ENCODE data around the gene NEDD4L.

The NEDD4L gene

DNA sequence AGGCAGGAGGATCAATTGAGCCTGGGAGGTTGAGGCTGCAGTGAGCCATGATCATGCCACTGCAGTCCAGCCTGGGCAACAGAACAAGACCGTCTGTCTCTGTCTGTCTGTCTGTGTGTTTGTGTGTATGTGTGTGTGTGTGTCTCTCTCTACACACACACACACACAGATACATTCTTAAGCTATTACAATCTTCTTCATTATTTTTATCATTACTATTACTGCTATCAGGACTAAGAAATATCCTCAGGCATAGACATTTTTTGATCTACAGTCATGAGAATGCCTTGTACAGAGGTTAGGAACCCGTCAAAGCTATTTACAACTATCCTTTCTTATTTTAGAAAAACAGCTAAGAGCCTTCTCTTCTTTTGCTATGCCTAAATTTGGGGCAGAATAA lies 207.4 kb downstream of the NEDD4L start:
- Histone ChIP-seq H3K4me1 (ENCODE audit: control insufficient read depth in 1 of 2, insufficient read depth in 2 of 2, low read length in 2 of 2) (no peaks in the 10 kb centered on the region), H3K9ac (ENCODE audit: low read depth in 1 of 2, low read length in 2 of 2) (no peak overlapping the region), H3K4me3 (ENCODE audit: low read depth in 1 of 2, low read length in 2 of 2) (no peak overlapping the region), H3K27ac (ENCODE audit: low read depth, low read length) (no peak overlapping the region), H3K27me3 (ENCODE audit: control insufficient read depth in 1 of 2, insufficient read depth in 2 of 2, low read length in 2 of 2) (no peaks in the 10 kb centered on the region), H3K9me3 (ENCODE audit: control insufficient read depth in 1 of 2, low read length in 2 of 2) (no peaks in the 10 kb centered on the region), H3K36me3 (ENCODE audit: control insufficient read depth in 1 of 2, insufficient read depth in 2 of 2, low read length in 2 of 2) (peaks cover 3 to 8% of the 10 kb centered on the region in 2 donors)

DNA sequence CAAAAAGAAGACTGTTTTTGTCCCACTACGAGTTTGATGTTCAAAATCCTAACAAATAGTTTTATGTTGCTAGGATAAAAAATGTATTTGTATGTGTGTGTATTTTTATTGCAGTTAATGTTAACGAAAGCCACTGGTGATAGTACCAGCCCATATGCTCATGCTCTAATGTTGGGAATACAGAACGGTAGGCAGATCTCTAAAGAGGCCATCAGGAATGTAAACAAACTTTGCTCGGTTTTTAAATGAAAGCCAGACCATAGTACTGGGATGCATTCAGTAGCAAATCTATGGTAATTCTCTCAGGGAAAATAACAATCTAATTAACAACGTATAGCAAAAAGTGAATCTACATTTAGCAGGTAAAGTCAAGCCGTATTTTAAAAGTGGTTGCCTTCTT lies 208.1 kb downstream of the NEDD4L start:
- Histone ChIP-seq H3K36me3 (ENCODE audit: control insufficient read depth in 1 of 2, insufficient read depth in 2 of 2, low read length in 2 of 2) (peaks cover 6 to 8% of the 10 kb centered on the region in 2 donors), H3K4me3 (ENCODE audit: low read depth in 1 of 2, low read length in 2 of 2) (no peak overlapping the region), H3K9me3 (ENCODE audit: control insufficient read depth in 1 of 2, low read length in 2 of 2) (no peaks in the 10 kb centered on the region), H3K9ac (ENCODE audit: low read depth in 1 of 2, low read length in 2 of 2) (no peak overlapping the region), H3K27me3 (ENCODE audit: control insufficient read depth in 1 of 2, insufficient read depth in 2 of 2, low read length in 2 of 2) (no peaks in the 10 kb centered on the region), H3K27ac (ENCODE audit: low read depth, low read length) (no peak overlapping the region), H3K4me1 (ENCODE audit: control insufficient read depth in 1 of 2, insufficient read depth in 2 of 2, low read length in 2 of 2) (no peaks in the 10 kb centered on the region)

DNA sequence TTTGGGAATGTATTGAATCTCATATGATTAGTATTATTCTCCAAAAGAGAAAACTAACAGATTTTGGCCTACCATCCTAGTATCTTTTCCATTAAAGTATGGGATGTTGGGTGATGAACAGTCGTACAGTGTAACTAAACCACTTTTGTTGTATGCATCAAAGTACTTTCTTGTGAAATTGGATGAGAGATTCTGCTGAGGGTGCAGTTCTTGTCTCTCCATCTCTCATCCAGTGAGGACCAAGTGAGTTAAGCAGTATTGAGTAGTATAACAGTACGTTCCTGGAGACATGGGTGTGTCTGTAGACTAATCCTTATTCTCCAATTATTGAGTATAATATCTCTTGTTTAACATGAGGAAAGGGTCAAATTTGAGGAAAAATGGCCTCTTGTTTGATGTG lies 209.3 kb downstream of the NEDD4L start:
- Histone ChIP-seq H3K27ac (ENCODE audit: low read depth, low read length) (no peak overlapping the region), H3K27me3 (ENCODE audit: control insufficient read depth in 1 of 2, insufficient read depth in 2 of 2, low read length in 2 of 2) (no peaks in the 10 kb centered on the region), H3K9me3 (ENCODE audit: control insufficient read depth in 1 of 2, low read length in 2 of 2) (no peaks in the 10 kb centered on the region), H3K4me3 (ENCODE audit: low read depth in 1 of 2, low read length in 2 of 2) (no peak overlapping the region), H3K9ac (ENCODE audit: low read depth in 1 of 2, low read length in 2 of 2) (no peak overlapping the region), H3K4me1 (ENCODE audit: control insufficient read depth in 1 of 2, insufficient read depth in 2 of 2, low read length in 2 of 2) (no peaks in the 10 kb centered on the region), H3K36me3 (ENCODE audit: control insufficient read depth in 1 of 2, insufficient read depth in 2 of 2, low read length in 2 of 2) (peaks cover 8 to 9% of the 10 kb centered on the region in 2 donors)

DNA sequence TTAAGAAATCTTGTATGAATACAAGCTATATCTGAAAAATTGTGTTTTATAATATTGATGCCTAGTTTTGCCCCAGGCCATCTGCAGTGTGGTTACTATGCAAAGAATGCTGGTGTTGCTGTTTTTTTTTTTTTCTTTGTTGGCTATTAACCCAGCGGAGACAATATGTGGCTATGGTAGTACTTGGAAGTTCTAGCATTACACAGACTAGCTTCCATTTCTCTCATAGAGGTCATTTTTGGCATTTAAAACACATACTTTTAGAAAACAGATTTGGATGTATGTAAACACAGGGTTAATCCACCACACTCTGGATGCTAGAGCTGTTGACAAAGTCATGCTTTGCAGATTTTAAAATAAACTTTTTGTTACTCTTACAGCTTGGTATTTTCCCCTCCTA lies 209.8 kb downstream of the NEDD4L start:
- H3K9ac ChIP-seq (ENCODE audit: low read depth in 1 of 2, low read length in 2 of 2), result no peak overlapping the region
- H3K36me3 ChIP-seq (ENCODE audit: control insufficient read depth in 1 of 2, insufficient read depth in 2 of 2, low read length in 2 of 2), result peaks cover 8 to 9% of the 10 kb centered on the region in 2 donors
- H3K27me3 ChIP-seq (ENCODE audit: control insufficient read depth in 1 of 2, insufficient read depth in 2 of 2, low read length in 2 of 2), result no peaks in the 10 kb centered on the region
- no peaks in the 10 kb centered on the region for H3K4me1 ChIP-seq (ENCODE audit: control insufficient read depth in 1 of 2, insufficient read depth in 2 of 2, low read length in 2 of 2)
- no peak overlapping the region for H3K4me3 ChIP-seq (ENCODE audit: low read depth in 1 of 2, low read length in 2 of 2)
- H3K27ac ChIP-seq (ENCODE audit: low read depth, low read length), result no peak overlapping the region
- H3K9me3 ChIP-seq (ENCODE audit: control insufficient read depth in 1 of 2, low read length in 2 of 2), result no peaks in the 10 kb centered on the region

DNA sequence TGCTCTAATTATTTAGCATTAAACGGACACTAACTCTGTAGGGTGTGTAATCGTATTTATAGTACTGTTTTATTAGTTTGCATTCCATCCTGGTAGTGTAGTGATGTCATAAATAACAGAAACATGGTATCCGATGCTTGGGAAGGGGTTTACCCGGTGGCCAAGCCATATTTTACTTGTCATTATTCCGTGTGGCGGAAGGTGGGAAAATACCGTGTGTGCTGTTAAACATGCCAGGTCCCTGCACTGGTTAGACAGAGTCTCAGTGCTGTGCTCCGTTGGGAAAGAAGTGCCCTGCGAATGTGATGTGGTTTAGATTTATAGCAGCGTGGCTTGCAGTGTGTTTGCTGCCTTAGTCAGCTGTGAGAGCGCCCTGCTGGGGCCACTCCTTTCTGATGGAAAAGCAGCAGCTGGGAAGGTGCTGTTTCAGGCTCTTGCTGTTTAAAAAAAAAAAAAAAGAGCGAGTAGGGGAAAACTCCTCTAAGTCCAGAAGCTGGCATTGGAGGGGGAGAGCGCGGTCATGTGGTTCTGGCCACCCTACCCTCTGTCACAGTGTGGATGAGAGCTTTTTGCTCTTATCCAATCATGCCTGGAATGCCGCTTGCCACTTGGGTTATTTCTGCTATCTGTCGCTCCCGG lies 211.0 kb downstream of the NEDD4L start:
- Histone ChIP-seq H3K4me3 (ENCODE audit: low read depth in 1 of 2, low read length in 2 of 2) (no peak overlapping the region), H3K27ac (ENCODE audit: low read depth, low read length) (no peak overlapping the region), H3K9ac (ENCODE audit: low read depth in 1 of 2, low read length in 2 of 2) (no peak overlapping the region)

DNA sequence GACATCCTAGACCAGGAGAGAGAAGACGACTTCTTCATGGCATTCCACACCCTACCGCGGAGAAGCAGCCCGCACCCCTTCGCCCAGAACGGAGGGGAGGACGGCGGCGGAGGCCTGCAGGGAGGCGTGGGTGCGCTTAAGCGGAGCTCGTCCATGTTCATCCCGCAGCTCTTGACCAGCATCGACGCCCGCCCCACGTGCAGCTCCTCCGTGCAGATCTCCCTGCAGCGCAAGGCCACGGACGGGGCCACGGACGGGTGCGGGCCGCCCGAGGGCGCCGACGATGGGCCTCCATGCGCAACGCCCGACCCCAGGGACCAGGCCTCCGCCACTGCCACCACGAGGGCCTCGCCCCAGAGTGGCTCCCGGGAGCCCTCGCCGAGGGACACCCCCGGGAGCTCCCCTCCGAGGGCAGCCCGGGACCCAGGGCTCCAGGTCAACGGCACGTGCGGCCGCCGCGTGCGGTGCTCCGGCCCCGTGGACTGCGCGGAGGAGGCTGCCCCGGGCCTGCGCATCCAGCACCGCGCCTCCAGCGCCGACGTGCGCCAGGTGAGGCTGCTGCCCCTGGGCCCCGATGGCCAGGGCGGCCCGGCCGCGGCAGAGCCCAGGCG lies 211.8 kb downstream of the NEDD4L start:
- Histone ChIP-seq H3K27ac (ENCODE audit: low read depth, low read length) (no peak overlapping the region), H3K4me3 (ENCODE audit: low read depth in 1 of 2, low read length in 2 of 2) (no peak overlapping the region), H3K9ac (ENCODE audit: low read depth in 1 of 2, low read length in 2 of 2) (no peak overlapping the region), H3K4me1 (ENCODE audit: control insufficient read depth in 1 of 2, insufficient read depth in 2 of 2, low read length in 2 of 2) (no peaks in the 10 kb centered on the region), H3K9me3 (ENCODE audit: control insufficient read depth in 1 of 2, low read length in 2 of 2) (no peaks in the 10 kb centered on the region), H3K36me3 (ENCODE audit: control insufficient read depth in 1 of 2, insufficient read depth in 2 of 2, low read length in 2 of 2) (peaks cover 8 to 9% of the 10 kb centered on the region in 2 donors), H3K27me3 (ENCODE audit: control insufficient read depth in 1 of 2, insufficient read depth in 2 of 2, low read length in 2 of 2) (no peaks in the 10 kb centered on the region)

More for the DNA sequence above, 211.0 kb downstream of the NEDD4L start:
- H3K36me3 ChIP-seq (ENCODE audit: control insufficient read depth in 1 of 2, insufficient read depth in 2 of 2, low read length in 2 of 2), result peaks cover 8 to 9% of the 10 kb centered on the region in 2 donors
- no peaks in the 10 kb centered on the region for H3K4me1 ChIP-seq (ENCODE audit: control insufficient read depth in 1 of 2, insufficient read depth in 2 of 2, low read length in 2 of 2)
- no peaks in the 10 kb centered on the region for H3K27me3 ChIP-seq (ENCODE audit: control insufficient read depth in 1 of 2, insufficient read depth in 2 of 2, low read length in 2 of 2)
- H3K9me3 ChIP-seq (ENCODE audit: control insufficient read depth in 1 of 2, low read length in 2 of 2), result no peaks in the 10 kb centered on the region

DNA sequence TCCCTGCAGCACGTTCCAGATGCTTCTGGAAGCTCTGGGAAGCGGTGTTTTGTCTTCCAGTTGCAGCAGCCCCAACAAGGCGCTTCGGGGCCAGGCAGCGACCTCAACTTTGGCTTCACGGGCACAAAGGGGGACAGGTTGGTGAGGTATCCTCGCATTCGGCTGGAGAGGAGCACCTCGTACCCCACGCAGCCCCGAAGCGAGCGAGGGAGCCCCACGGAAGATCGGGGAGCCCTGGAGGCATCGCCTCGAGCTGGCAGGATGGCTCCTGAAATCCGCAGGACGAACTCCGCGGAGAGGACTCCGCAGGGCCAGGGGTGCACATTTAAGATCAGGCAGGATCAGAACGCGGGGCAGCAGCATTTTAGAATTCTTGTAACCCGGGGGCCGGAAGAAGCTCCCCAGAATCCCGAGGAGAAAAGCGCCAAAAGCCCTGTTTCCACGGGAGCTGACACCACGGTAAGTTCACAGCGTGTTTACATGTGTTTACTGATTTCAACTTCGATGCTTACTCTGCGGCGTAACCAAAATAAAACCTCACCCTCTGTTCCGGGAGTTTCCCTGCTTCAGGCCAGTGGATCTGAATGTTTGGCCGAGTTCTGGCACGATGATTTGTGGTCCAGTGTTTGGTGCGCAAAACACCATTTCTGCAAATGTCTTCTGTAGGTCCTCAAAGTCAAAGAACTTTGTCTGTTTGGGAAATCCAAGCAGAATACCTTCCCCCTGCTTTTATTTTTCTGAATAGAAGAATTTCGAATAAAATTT lies 212.5 kb downstream of the NEDD4L start:
- H3K36me3 ChIP-seq (ENCODE audit: control insufficient read depth in 1 of 2, insufficient read depth in 2 of 2, low read length in 2 of 2), result peaks cover 8 to 9% of the 10 kb centered on the region in 2 donors
- H3K27me3 ChIP-seq (ENCODE audit: control insufficient read depth in 1 of 2, insufficient read depth in 2 of 2, low read length in 2 of 2), result no peaks in the 10 kb centered on the region
- no peak overlapping the region for H3K9ac ChIP-seq (ENCODE audit: low read depth in 1 of 2, low read length in 2 of 2)
- no peaks in the 10 kb centered on the region for H3K4me1 ChIP-seq (ENCODE audit: control insufficient read depth in 1 of 2, insufficient read depth in 2 of 2, low read length in 2 of 2)
- no peak overlapping the region for H3K27ac ChIP-seq (ENCODE audit: low read depth, low read length)
- no peaks in the 10 kb centered on the region for H3K9me3 ChIP-seq (ENCODE audit: control insufficient read depth in 1 of 2, low read length in 2 of 2)
- H3K4me3 ChIP-seq (ENCODE audit: low read depth in 1 of 2, low read length in 2 of 2), result no peak overlapping the region

DNA sequence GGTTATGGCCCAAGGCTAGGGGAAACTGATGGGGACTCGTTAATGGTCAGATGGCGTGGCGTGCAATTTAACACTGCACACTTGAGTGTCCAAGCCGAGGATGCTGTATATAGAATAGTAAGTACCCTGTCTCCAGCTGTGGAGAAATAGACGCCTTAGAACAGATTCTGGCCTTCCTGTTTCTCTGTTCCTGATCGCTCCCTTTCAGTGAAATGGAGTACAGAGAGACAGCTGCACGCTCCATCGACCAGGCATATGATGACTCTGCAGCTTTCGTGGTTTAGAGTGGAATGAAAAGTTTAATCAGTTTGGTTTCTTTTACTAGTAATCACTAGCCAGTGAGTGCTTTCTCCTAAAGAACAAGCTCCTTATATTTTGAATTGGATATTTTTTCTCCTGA lies 213.4 kb downstream of the NEDD4L start:
- H3K27me3 ChIP-seq (ENCODE audit: control insufficient read depth in 1 of 2, insufficient read depth in 2 of 2, low read length in 2 of 2), result no peaks in the 10 kb centered on the region
- H3K9me3 ChIP-seq (ENCODE audit: control insufficient read depth in 1 of 2, low read length in 2 of 2), result no peaks in the 10 kb centered on the region
- peaks cover 8 to 9% of the 10 kb centered on the region in 2 donors for H3K36me3 ChIP-seq (ENCODE audit: control insufficient read depth in 1 of 2, insufficient read depth in 2 of 2, low read length in 2 of 2)
- H3K4me3 ChIP-seq (ENCODE audit: low read depth in 1 of 2, low read length in 2 of 2), result no peak overlapping the region
- no peak overlapping the region for H3K9ac ChIP-seq (ENCODE audit: low read depth in 1 of 2, low read length in 2 of 2)
- peaks cover 0 to under 1% of the 10 kb centered on the region in 2 donors for H3K4me1 ChIP-seq (ENCODE audit: control insufficient read depth in 1 of 2, insufficient read depth in 2 of 2, low read length in 2 of 2)
- H3K27ac ChIP-seq (ENCODE audit: low read depth, low read length), result no peak overlapping the region

DNA sequence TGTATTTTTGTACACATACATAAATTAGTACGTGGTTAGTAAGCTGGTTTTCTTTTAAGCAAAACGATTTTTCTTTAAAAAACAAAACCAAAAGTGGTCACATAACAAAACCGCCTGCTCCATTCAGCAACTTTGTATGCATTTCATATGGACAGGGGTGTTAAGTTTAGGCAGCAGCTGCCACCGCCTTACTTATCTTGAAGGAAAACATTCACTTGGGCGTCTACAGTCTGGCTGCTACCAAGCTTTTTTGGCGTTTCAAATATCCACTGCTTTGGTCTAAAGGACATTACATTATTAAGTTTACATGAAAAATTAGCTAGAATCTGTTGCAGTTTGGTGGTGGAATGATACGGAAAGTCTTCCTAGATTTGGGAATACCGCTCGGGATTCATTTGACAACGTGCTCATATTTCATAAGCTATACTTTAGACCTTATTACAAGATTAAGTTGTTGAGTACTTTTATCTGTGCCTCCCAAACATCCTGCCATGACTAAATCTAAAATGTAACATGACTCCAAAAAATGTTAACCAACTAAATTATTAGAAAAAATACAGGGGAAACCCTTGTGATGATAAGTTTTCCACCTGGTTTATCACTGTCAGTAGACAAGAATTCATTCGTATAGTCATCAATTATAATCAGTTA lies 214.8 kb downstream of the NEDD4L start:
- no peak overlapping the region for H3K4me3 ChIP-seq (ENCODE audit: low read depth in 1 of 2, low read length in 2 of 2)
- no peaks in the 10 kb centered on the region for H3K9me3 ChIP-seq (ENCODE audit: control insufficient read depth in 1 of 2, low read length in 2 of 2)
- H3K9ac ChIP-seq (ENCODE audit: low read depth in 1 of 2, low read length in 2 of 2), result no peak overlapping the region
- peaks cover 0 to 9% of the 10 kb centered on the region in 2 donors for H3K36me3 ChIP-seq (ENCODE audit: control insufficient read depth in 1 of 2, insufficient read depth in 2 of 2, low read length in 2 of 2)
- no peaks in the 10 kb centered on the region for H3K27me3 ChIP-seq (ENCODE audit: control insufficient read depth in 1 of 2, insufficient read depth in 2 of 2, low read length in 2 of 2)
- peaks cover 0 to 14% of the 10 kb centered on the region in 2 donors for H3K4me1 ChIP-seq (ENCODE audit: control insufficient read depth in 1 of 2, insufficient read depth in 2 of 2, low read length in 2 of 2)
- no peak overlapping the region for H3K27ac ChIP-seq (ENCODE audit: low read depth, low read length)

Measured in duodenal mucosa (tissue), 2 donors.